Aorta (tissue), 5 donors: ENCODE measurements around the gene LHX3. TPM values are rescaled to one million over a fixed set of nuclear protein-coding genes. Genes with fewer than 3 reads are reported as not detected.

ENCODE experiments used
- ATAC-seq: fragments of 200-7000 bp; cut with Tn5 transposase; one replicate; pipeline ENCODE4 v1.9.1; 2022; ENCODE audit warnings: moderate library complexity; ENCODE audit not compliant: low FRiP score
- DNase-seq, 2 donors: peaks; one replicate each; pipeline ENCODE4 v3.0.0-alpha.2; 2020
- H3K27ac ChIP-seq, 2 donors: one replicate each; pipeline ENCODE4 v1.5.1; 2013; ENCODE audit warnings: low read length in 2 of 2, mild to moderate bottlenecking in 2 of 2, moderate library complexity in 2 of 2, control low read depth in 1 of 2, inconsistent platforms in 1 of 2, low read depth in 1 of 2
- H3K27me3 ChIP-seq, 2 donors: one replicate each; pipeline ENCODE4 v1.6.1; 2013; ENCODE audit warnings: control low read depth in 1 of 2, low read length in 1 of 2, mild to moderate bottlenecking in 1 of 2, moderate library complexity in 1 of 2; ENCODE audit not compliant: insufficient read depth in 2 of 2, control insufficient read depth in 1 of 2
- H3K36me3 ChIP-seq, 2 donors: one replicate each; pipeline ENCODE4 v1.6.1; 2013; ENCODE audit warnings: control low read depth in 1 of 2, low read length in 1 of 2, mild to moderate bottlenecking in 1 of 2; ENCODE audit not compliant: insufficient read depth in 2 of 2, control insufficient read depth in 1 of 2
- H3K4me1 ChIP-seq, 2 donors: one replicate each; pipeline ENCODE4 v1.6.1; 2013; ENCODE audit warnings: low read length in 2 of 2, control low read depth in 1 of 2, mild to moderate bottlenecking in 1 of 2, moderate library complexity in 1 of 2; ENCODE audit not compliant: insufficient read depth in 2 of 2, control insufficient read depth in 1 of 2
- H3K4me3 ChIP-seq, 2 donors: one replicate each; pipeline ENCODE4 v1.5.1; 2013; ENCODE audit warnings: low read length in 2 of 2, control low read depth in 1 of 2, mild to moderate bottlenecking in 1 of 2
- H3K9me3 ChIP-seq: one replicate; pipeline ENCODE4 v1.6.1; 2013; ENCODE audit warnings: mild to moderate bottlenecking, low read length; ENCODE audit not compliant: control insufficient read depth
- WGBS, 2 donors: extraction: QIAGEN DNeasy Blood & Tissue Kit; methylation state at CpG; one replicate each; pipeline ENCODE4 v1.1.7; 2013; 5-methylcytosine and 5-hydroxymethylcytosine counted together
- intact Hi-C, 2 donors: fragments of 100-400 bp; cut with DNase I; formaldehyde crosslinking; loops; one replicate each; pipeline versions ENCODE4 v1.14.2 to v1.15.0; 2022
- polyA plus RNA-seq, 2 donors: library from polyadenylated mRNA; stranded (reverse); fragments of 200-250 nt; gene quantifications; one replicate each; pipeline ENCODE4 v1.2.3, GENCODE V29; 2013
- total RNA-seq, 2 donors: library from RNA; stranded (reverse); fragmentation: NEBNext Ultra II Directional; extraction: Animal tissue kit (Norgen Biotek cat#: 25700); gene quantifications; one replicate each; pipeline ENCODE4 v1.2.1, GENCODE V29; 2021
- donor health status: healthy with polysubstance abuse.
- donor health status: Bipolar disorder and iron deficiency.
- donor health status: DM: no; HTN: no; CAD: no.
- donor health status: DM: no; HTN: no; CAD: no.
- donor health status: DM: yes; HTN: yes; CAD: no.

Gene LHX3
- total and polyA plus RNA-seq, 4 donors = not detected

- ATAC-seq = no peak
- peaks cover 1% of the 10 kb centered on the region for H3K9me3 ChIP-seq
- DNase-seq = no peak
- intact Hi-C loops = no loop called here
- no peak overlapping the region for H3K4me3 ChIP-seq
- H3K27ac ChIP-seq = no peak overlapping the region
- WGBS, 2 donors = 92 to 93% methylated on average over 37 of the region's 37 CpGs
- no peaks in the 10 kb centered on the region for H3K4me1 ChIP-seq
- H3K27me3 ChIP-seq = no peaks in the 10 kb centered on the region
- H3K36me3 ChIP-seq = peaks cover 0 to 7% of the 10 kb centered on the region in 2 donors
Observed at GRCh38 chr9:136216541-136217244, 11.8 kb upstream of the LHX3 start.

GRCh38 chr9:136213733-136214132 is 8.8 kb upstream of the LHX3 start:
- H3K9me3 ChIP-seq = peaks cover 1% of the 10 kb centered on the region
- H3K27ac ChIP-seq = no peak overlapping the region
- intact Hi-C loops = no loop called here
- H3K4me1 ChIP-seq = no peaks in the 10 kb centered on the region
- peaks cover 0 to 7% of the 10 kb centered on the region in 2 donors for H3K36me3 ChIP-seq
- H3K27me3 ChIP-seq = no peaks in the 10 kb centered on the region
- no peak for ATAC-seq
- WGBS, 2 donors = 92 to 97% methylated on average over 9 of the region's 9 CpGs
- no peak for DNase-seq
- H3K4me3 ChIP-seq = no peak overlapping the region

GRCh38 chr9:136212345-136212950 is 7.5 kb upstream of the LHX3 start:
- DNase-seq (no peak), ATAC-seq (no peak)
- Histone ChIP-seq H3K4me1 (no peaks in the 10 kb centered on the region), H3K9me3 (peaks cover 1% of the 10 kb centered on the region), H3K4me3 (no peak overlapping the region), H3K36me3 (peaks cover 0 to 7% of the 10 kb centered on the region in 2 donors), H3K27ac (no peak overlapping the region), H3K27me3 (no peaks in the 10 kb centered on the region)
- WGBS, 2 donors = 91 to 93% methylated on average over 28 of the region's 28 CpGs
- intact Hi-C loops = no loop called here

GRCh38 chr9:136211441-136212344 is 6.8 kb upstream of the LHX3 start:
- peaks cover 1% of the 10 kb centered on the region for H3K9me3 ChIP-seq
- no peak overlapping the region for H3K4me3 ChIP-seq
- no peaks in the 10 kb centered on the region for H3K4me1 ChIP-seq
- H3K27ac ChIP-seq = no peak overlapping the region
- no peaks in the 10 kb centered on the region for H3K27me3 ChIP-seq
- WGBS, 2 donors = 91 to 93% methylated on average over 35 of the region's 35 CpGs
- intact Hi-C loops = no loop called here
- peaks cover 0 to 7% of the 10 kb centered on the region in 2 donors for H3K36me3 ChIP-seq
- no peak for ATAC-seq
- DNase-seq = no peak

- no peaks in the 10 kb centered on the region for H3K4me1 ChIP-seq
- intact Hi-C loops = no loop called here
- no peak overlapping the region for H3K27ac ChIP-seq
- no peak for DNase-seq
- H3K9me3 ChIP-seq = peaks cover 1% of the 10 kb centered on the region
- H3K27me3 ChIP-seq = no peaks in the 10 kb centered on the region
- peaks cover 0 to 4% of the 10 kb centered on the region in 2 donors for H3K36me3 ChIP-seq
- 94 to 95% methylated on average over 15 of the region's 15 CpGs for WGBS, 2 donors
- H3K4me3 ChIP-seq = no peak overlapping the region
- ATAC-seq = no peak
Observed at GRCh38 chr9:136211006-136211405, 6.1 kb upstream of the LHX3 start.

GRCh38 chr9:136210276-136210675 is 5.3 kb upstream of the LHX3 start:
- 94 to 96% methylated on average over 16 of the region's 16 CpGs for WGBS, 2 donors

GRCh38 chr9:136209786-136210185 is 4.9 kb upstream of the LHX3 start:
- Histone ChIP-seq H3K27ac (no peak overlapping the region), H3K4me1 (no peaks in the 10 kb centered on the region), H3K27me3 (no peaks in the 10 kb centered on the region), H3K4me3 (no peak overlapping the region), H3K9me3 (peaks cover 1% of the 10 kb centered on the region), H3K36me3 (no peaks in the 10 kb centered on the region)
- 86 to 87% methylated on average over 17 of the region's 17 CpGs for WGBS, 2 donors
- no peak for ATAC-seq
- intact Hi-C loops = no loop called here
- no peak for DNase-seq

More at GRCh38 chr9:136210276-136210675, 5.3 kb upstream of the LHX3 start:
- no peak overlapping the region for H3K4me3 ChIP-seq
- ATAC-seq = no peak
- peaks cover 0 to 3% of the 10 kb centered on the region in 2 donors for H3K36me3 ChIP-seq
- no peak for DNase-seq
- H3K9me3 ChIP-seq = peaks cover 1% of the 10 kb centered on the region
- no peaks in the 10 kb centered on the region for H3K27me3 ChIP-seq
- H3K27ac ChIP-seq = no peak overlapping the region
- intact Hi-C loops = no loop called here
- no peaks in the 10 kb centered on the region for H3K4me1 ChIP-seq

GRCh38 chr9:136209232-136209631 is 4.3 kb upstream of the LHX3 start:
- DNase-seq (no peak), ATAC-seq (no peak)
- Histone ChIP-seq H3K4me3 (no peak overlapping the region), H3K9me3 (peaks cover 1% of the 10 kb centered on the region), H3K36me3 (no peaks in the 10 kb centered on the region), H3K4me1 (no peaks in the 10 kb centered on the region), H3K27me3 (no peaks in the 10 kb centered on the region), H3K27ac (no peak overlapping the region)
- intact Hi-C loops = no loop called here
- WGBS, 2 donors = 94 to 96% methylated on average over 17 of the region's 17 CpGs
